Thyroid gland (tissue), 4 donors: ENCODE measurements around the gene RMI2. TPM values are rescaled to one million over a fixed set of nuclear protein-coding genes. Genes with fewer than 3 reads are reported as not detected.

Experiments
- DNase-seq, 2 donors: peaks; one replicate each; pipeline ENCODE4 v3.0.0-alpha.2; 2019
- H3K27ac ChIP-seq, 3 donors: fragments of 200-600 bp; sonication (generic); 1 replicate in 2 of 3; 2 replicates in 1 of 3; pipeline ENCODE4 v1.5.1; 2016 to 2019; ENCODE audit warnings: mild to moderate bottlenecking in 1 of 3, moderate library complexity in 1 of 3
- H3K27me3 ChIP-seq: fragments of 200-600 bp; sonication (generic); one replicate; pipeline ENCODE4 v1.5.1; 2019
- H3K36me3 ChIP-seq, 2 donors: fragments of 200-600 bp; sonication (generic); one replicate each; pipeline ENCODE4 v1.5.1; 2016 to 2019
- H3K4me1 ChIP-seq, 2 donors: fragments of 200-600 bp; sonication (generic); one replicate each; pipeline ENCODE4 v1.5.1; 2017 to 2019
- H3K4me3 ChIP-seq, 3 donors: fragments of 200-600 bp; sonication (generic); replicated peaks in 1 of 3; 1 replicate in 2 of 3; 2 replicates in 1 of 3; pipeline ENCODE4 v1.5.1; 2016; ENCODE audit warnings: mild to moderate bottlenecking in 1 of 3
- H3K9me3 ChIP-seq: fragments of 200-600 bp; sonication (generic); one replicate; pipeline ENCODE4 v1.5.1; 2017
- CTCF ChIP-seq, 6 experiments: fragments of 200-600 bp in 3 of 6; fragments of 450-650 bp in 3 of 6; sonication (generic) in 3 of 6; IDR thresholded peaks; one replicate each; pipeline ENCODE4 v1.5.1; 2016 to 2019; ENCODE audit warnings: antibody characterized with exemption in 6 of 6, mild to moderate bottlenecking in 2 of 6, inconsistent platforms in 1 of 6, moderate library complexity in 1 of 6
- POLR2A ChIP-seq, 2 donors: fragments of 450-650 bp; IDR thresholded peaks; one replicate each; pipeline ENCODE4 v1.6.1; 2017; ENCODE audit warnings: antibody characterized with exemption in 2 of 2, mild to moderate bottlenecking in 2 of 2, moderate library complexity in 1 of 2
- WGBS, 2 donors: methylation state at CpG; one replicate each; pipeline ENCODE4 v1.1.5; 2017; 5-methylcytosine and 5-hydroxymethylcytosine counted together
- intact Hi-C: fragments of 100-400 bp; cut with DNase I; formaldehyde crosslinking; loops from one replicate; pipeline ENCODE4 v1.15.1; 2023
- total RNA-seq, 4 donors: library from RNA; depleted of rRNA; stranded (reverse); fragments of >200 nt; gene quantifications; one replicate each; pipeline ENCODE4 v1.2.3, GENCODE V29; 2016

Gene RMI2
- total RNA-seq, 4 donors from 2014 or later: 2.5 to 2.8 (median 2.6) TPM; not detected in 1

GRCh38 chr16:11333702-11334101, 11.6 kb upstream of the RMI2 start:
- H3K4me3 ChIP-seq: no peak overlapping the region
- no peaks in the 10 kb centered on the region for H3K27me3 ChIP-seq
- H3K9me3 ChIP-seq: no peaks in the 10 kb centered on the region
- intact Hi-C loops: no loop called here
- no peak overlapping the region for H3K27ac ChIP-seq
- 52 to 55% methylated on average over 8 of the region's 8 CpGs for WGBS, 2 donors
- peaks cover 3 to 8% of the 10 kb centered on the region in 2 donors for H3K4me1 ChIP-seq
- H3K36me3 ChIP-seq: no peaks in the 10 kb centered on the region
- TF ChIP-seq CTCF (IDR thresholded peaks at IDR 0.05) (no peak), POLR2A (IDR thresholded peaks at IDR 0.05) (no peak)
- DNase-seq: peak in 1 of 2 donors; percentile 27

GRCh38 chr16:11334831-11335404, 10.3 kb upstream of the RMI2 start:
- no peaks in the 10 kb centered on the region for H3K9me3 ChIP-seq
- no peak overlapping the region for H3K4me3 ChIP-seq
- H3K27ac ChIP-seq: no peak overlapping the region
- intact Hi-C loops: no loop called here
- no peak for DNase-seq
- TF ChIP-seq POLR2A (IDR thresholded peaks at IDR 0.05) (no peak), CTCF (IDR thresholded peaks at IDR 0.05) (no peak)
- 94 to 96% methylated on average over 6 of the region's 6 CpGs for WGBS, 2 donors
- H3K27me3 ChIP-seq: no peaks in the 10 kb centered on the region
- no peaks in the 10 kb centered on the region for H3K36me3 ChIP-seq
- no peaks in the 10 kb centered on the region for H3K4me1 ChIP-seq

GRCh38 chr16:11339075-11339474, 6.2 kb upstream of the RMI2 start:
- Histone ChIP-seq H3K36me3 (no peaks in the 10 kb centered on the region), H3K27ac (no peak overlapping the region), H3K4me3 (no peak overlapping the region), H3K27me3 (no peaks in the 10 kb centered on the region), H3K9me3 (no peaks in the 10 kb centered on the region), H3K4me1 (no peaks in the 10 kb centered on the region)
- 59 to 71% methylated on average over 3 of the region's 3 CpGs for WGBS, 2 donors
- TF ChIP-seq CTCF (IDR thresholded peaks at IDR 0.05) (no peak), POLR2A (IDR thresholded peaks at IDR 0.05) (no peak)
- DNase-seq: no peak
- intact Hi-C loops: no loop called here

GRCh38 chr16:11340710-11341109, 4.5 kb upstream of the RMI2 start:
- Histone ChIP-seq H3K9me3 (no peaks in the 10 kb centered on the region), H3K4me1 (peaks cover 0 to 6% of the 10 kb centered on the region in 2 donors), H3K4me3 (no peak overlapping the region), H3K27ac (no peak overlapping the region), H3K27me3 (no peaks in the 10 kb centered on the region), H3K36me3 (no peaks in the 10 kb centered on the region)
- 67 to 92% methylated on average over 4 of the region's 4 CpGs for WGBS, 2 donors
- DNase-seq: no peak
- intact Hi-C loops: no loop called here
- TF ChIP-seq CTCF (IDR thresholded peaks at IDR 0.05) (no peak), POLR2A (IDR thresholded peaks at IDR 0.05) (no peak)

GRCh38 chr16:11341371-11341770, 3.9 kb upstream of the RMI2 start:
- Histone ChIP-seq H3K4me3 (no peak overlapping the region), H3K27me3 (no peaks in the 10 kb centered on the region), H3K9me3 (no peaks in the 10 kb centered on the region), H3K36me3 (no peaks in the 10 kb centered on the region), H3K4me1 (peaks cover 0 to 8% of the 10 kb centered on the region in 2 donors), H3K27ac (no peak overlapping the region)
- intact Hi-C loops: no loop called here
- whole genome bisulfite sequencing, 2 donors: 83 to 87% methylated on average over 9 of the region's 9 CpGs
- no peak for DNase-seq
- TF ChIP-seq CTCF (IDR thresholded peaks at IDR 0.05) (no peak), POLR2A (IDR thresholded peaks at IDR 0.05) (no peak)
